ENCODE data around the gene C1QTNF12. TPM values are rescaled to one million over a fixed set of nuclear protein-coding genes. Genes with fewer than 3 reads are reported as not detected.

C1QTNF12 gene
- polyA plus RNA-seq, 1 of the 3 experiments (the other 2 are of a cell fraction): 0.59 TPM

GRCh38 chr1:1211541-1212441 is 34.7 kb downstream of the C1QTNF12 start:
- no CpG with 5 or more reads among the region's 28 CpGs for WGBS (ENCODE audit: low lambda C conversion rate)
- no peak for TF ChIP-seq PBX3 (IDR thresholded peaks at IDR 0.05)
- TF ChIP-seq RCOR1 (IDR thresholded peaks at IDR 0.05; ENCODE audit: low read length): no peak
- no peak for TF ChIP-seq USF2 (IDR thresholded peaks at IDR 0.05; ENCODE audit: borderline replicate concordance, low read depth, low read length)
- TF ChIP-seq ZBTB33 (IDR thresholded peaks at IDR 0.05; ENCODE audit: borderline replicate concordance, low read depth): no peak
- TF ChIP-seq EZH2phosphoT487 (IDR thresholded peaks at IDR 0.05; ENCODE audit: borderline replicate concordance, low read depth): no peak
- TF ChIP-seq TCF12 (IDR thresholded peaks at IDR 0.05): no peak
- no peak for TF ChIP-seq GABPA (IDR thresholded peaks at IDR 0.05; ENCODE audit: low read depth)
- no peak for TF ChIP-seq EP300 (IDR thresholded peaks at IDR 0.05; ENCODE audit: borderline replicate concordance in 1 of 2, low read depth in 1 of 2, low read length in 1 of 2)
- no peak for TF ChIP-seq TEAD4 (IDR thresholded peaks at IDR 0.05; ENCODE audit: borderline replicate concordance, insufficient read depth)
- no peak for TF ChIP-seq NFIC (IDR thresholded peaks at IDR 0.05; ENCODE audit: borderline replicate concordance)
- no peak for TF ChIP-seq MEF2A (IDR thresholded peaks at IDR 0.05; ENCODE audit: borderline replicate concordance, low read depth)
- no peak for TF ChIP-seq SIN3A (IDR thresholded peaks at IDR 0.05; ENCODE audit: borderline replicate concordance, low read depth, low read length)
- no peak for TF ChIP-seq YY1 (IDR thresholded peaks at IDR 0.05; ENCODE audit: low read depth)
- TF ChIP-seq FOXM1 (IDR thresholded peaks at IDR 0.05; ENCODE audit: low read depth): no peak
- no peak for TF ChIP-seq FOSL2 (IDR thresholded peaks at IDR 0.05; ENCODE audit: borderline replicate concordance, low read depth)
- TF ChIP-seq MXI1 (IDR thresholded peaks at IDR 0.05; ENCODE audit: low read depth, low read length): no peak
- no peak for TF ChIP-seq GATA2 (CRISPR knock-in tag; IDR thresholded peaks at IDR 0.05)
- no peak for TF ChIP-seq CHD2 (IDR thresholded peaks at IDR 0.05; ENCODE audit: low read length, partially characterized antibody)
- H3K9me3 ChIP-seq: no peaks in the 10 kb centered on the region
- H3F3A ChIP-seq (replicated peaks; ENCODE audit: insufficient read depth): no peaks in the 10 kb centered on the region
- no peak overlapping the region for H3K4me3 ChIP-seq (ENCODE audit: low read depth in 2 of 2, low read length in 1 of 2)
- POLR2A ChIA-PET: no interaction called here
- no peak overlapping the region for H2AFZ ChIP-seq (ENCODE audit: low read depth)
- H3K79me2 ChIP-seq (ENCODE audit: insufficient read depth): no peaks in the 10 kb centered on the region
- H3K9ac ChIP-seq: no peak overlapping the region
- peaks cover 2% of the 10 kb centered on the region; the same call in 1 of the 2 replicates for H3K27me3 ChIP-seq (ENCODE audit: insufficient read depth)
- H3K9me2 ChIP-seq: no peaks in the 10 kb centered on the region
- CTCF ChIA-PET: no interaction called here
- H3K27ac ChIP-seq (ENCODE audit: low read depth in 2 of 2, low read length in 1 of 2): no peak overlapping the region
- no peak overlapping the region for H3K4me2 ChIP-seq
- no peaks in the 10 kb centered on the region for H4K20me1 ChIP-seq (ENCODE audit: insufficient read depth)
- peak; percentile 42 for DNase-seq
- H3K36me3 ChIP-seq (replicated peaks in 1 of 2; ENCODE audit: control insufficient read depth in 1 of 2, insufficient read depth in 2 of 2, low read length in 1 of 2): peaks cover 0 to 6% of the 10 kb centered on the region in 2 experiments
- peaks cover 3 to 5% of the 10 kb centered on the region in 2 experiments; a peak in 1 of 4 replicates for H3K4me1 ChIP-seq (ENCODE audit: control insufficient read depth in 1 of 2, insufficient read depth in 2 of 2, low read depth in 1 of 2, low read length in 1 of 2)

Data from SK-N-SH (cell line).